Thyroid gland (tissue), 4 donors: ENCODE measurements around the gene PKP3.

ENCODE experiments used
- POLR2A ChIP-seq, 2 donors: fragments of 450-650 bp; IDR thresholded peaks; one replicate each; pipeline ENCODE4 v1.6.1; 2017; ENCODE audit warnings: antibody characterized with exemption in 2 of 2, mild to moderate bottlenecking in 2 of 2, moderate library complexity in 1 of 2
- TF ChIP-seq, protein P1 (sequence below), 6 experiments: fragments of 200-600 bp in 3 of 6; fragments of 450-650 bp in 3 of 6; sonication (generic) in 3 of 6; IDR thresholded peaks; one replicate each; pipeline ENCODE4 v1.5.1; 2016 to 2019; ENCODE audit warnings: antibody characterized with exemption in 6 of 6, mild to moderate bottlenecking in 2 of 6, inconsistent platforms in 1 of 6, moderate library complexity in 1 of 6

- TF ChIP-seq, protein P1, sequence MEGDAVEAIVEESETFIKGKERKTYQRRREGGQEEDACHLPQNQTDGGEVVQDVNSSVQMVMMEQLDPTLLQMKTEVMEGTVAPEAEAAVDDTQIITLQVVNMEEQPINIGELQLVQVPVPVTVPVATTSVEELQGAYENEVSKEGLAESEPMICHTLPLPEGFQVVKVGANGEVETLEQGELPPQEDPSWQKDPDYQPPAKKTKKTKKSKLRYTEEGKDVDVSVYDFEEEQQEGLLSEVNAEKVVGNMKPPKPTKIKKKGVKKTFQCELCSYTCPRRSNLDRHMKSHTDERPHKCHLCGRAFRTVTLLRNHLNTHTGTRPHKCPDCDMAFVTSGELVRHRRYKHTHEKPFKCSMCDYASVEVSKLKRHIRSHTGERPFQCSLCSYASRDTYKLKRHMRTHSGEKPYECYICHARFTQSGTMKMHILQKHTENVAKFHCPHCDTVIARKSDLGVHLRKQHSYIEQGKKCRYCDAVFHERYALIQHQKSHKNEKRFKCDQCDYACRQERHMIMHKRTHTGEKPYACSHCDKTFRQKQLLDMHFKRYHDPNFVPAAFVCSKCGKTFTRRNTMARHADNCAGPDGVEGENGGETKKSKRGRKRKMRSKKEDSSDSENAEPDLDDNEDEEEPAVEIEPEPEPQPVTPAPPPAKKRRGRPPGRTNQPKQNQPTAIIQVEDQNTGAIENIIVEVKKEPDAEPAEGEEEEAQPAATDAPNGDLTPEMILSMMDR (IDR thresholded peaks at IDR 0.05), result no peak
- no peak for TF ChIP-seq POLR2A (IDR thresholded peaks at IDR 0.05)
These were observed 14.4 kb downstream of the PKP3 start for GRCh38 chr11:408154-409007.
